HG03342 (cell line): ENCODE data around the gene RNASEH2A.
"Not testable (repeated sequence)": the region's sequence is repeated elsewhere in the genome, so short reads cannot be mapped to it uniquely, and the experiment has no call there.

ENCODE experiments used
- ATAC-seq: cut with Tn5 transposase; IDR thresholded peaks from one replicate; pipeline ENCODE4 v1.9.1; 2021; ENCODE audit warnings: mild to moderate bottlenecking, moderate library complexity; ENCODE audit not compliant: unreplicated experiment

Gene RNASEH2A

DNA sequence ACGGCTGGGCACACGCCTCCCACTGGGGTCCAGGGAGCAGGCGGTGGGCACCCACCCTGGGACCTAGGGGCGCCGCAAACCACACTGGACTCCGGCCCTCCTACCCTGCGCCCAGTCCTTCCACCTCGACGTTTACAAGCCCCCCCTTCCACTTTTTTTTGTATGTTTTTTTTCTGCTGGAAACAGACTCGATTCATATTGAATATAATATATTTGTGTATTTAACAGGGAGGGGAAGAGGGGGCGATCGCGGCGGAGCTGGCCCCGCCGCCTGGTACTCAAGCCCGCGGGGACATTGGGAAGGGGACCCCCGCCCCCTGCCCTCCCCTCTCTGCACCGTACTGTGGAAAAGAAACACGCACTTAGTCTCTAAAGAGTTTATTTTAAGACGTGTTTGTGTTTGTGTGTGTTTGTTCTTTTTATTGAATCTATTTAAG is 13.5 kb upstream of the RNASEH2A start:
- ATAC-seq: no peak

- ATAC-seq: peak; percentile 31
Measured at GRCh38 chr19:12793290-12794195, 12.8 kb upstream of the RNASEH2A start.

GRCh38 chr19:12794196-12794941 is 12.0 kb upstream of the RNASEH2A start:
- ATAC-seq: no peak

DNA sequence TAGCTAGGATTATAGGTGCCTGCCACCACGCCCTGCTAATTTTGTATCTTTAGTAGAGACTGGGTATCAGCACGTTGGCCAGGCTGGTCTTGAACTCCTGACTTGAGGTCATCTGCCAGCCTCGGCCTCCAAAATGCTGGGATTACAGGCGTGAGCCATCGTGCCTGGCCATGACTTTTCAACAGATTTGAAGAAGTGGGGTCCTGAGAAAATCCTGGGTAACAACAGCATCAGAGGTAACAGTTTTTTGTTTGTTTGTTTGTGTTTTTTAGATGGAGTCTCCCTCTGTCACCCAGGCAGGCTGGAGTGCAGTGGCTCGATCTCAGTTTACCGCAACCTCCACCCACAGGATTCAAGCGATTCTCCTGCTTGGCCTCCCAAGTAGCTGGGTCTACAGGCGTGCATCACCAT is 11.4 kb upstream of the RNASEH2A start:
- ATAC-seq: no peak

DNA sequence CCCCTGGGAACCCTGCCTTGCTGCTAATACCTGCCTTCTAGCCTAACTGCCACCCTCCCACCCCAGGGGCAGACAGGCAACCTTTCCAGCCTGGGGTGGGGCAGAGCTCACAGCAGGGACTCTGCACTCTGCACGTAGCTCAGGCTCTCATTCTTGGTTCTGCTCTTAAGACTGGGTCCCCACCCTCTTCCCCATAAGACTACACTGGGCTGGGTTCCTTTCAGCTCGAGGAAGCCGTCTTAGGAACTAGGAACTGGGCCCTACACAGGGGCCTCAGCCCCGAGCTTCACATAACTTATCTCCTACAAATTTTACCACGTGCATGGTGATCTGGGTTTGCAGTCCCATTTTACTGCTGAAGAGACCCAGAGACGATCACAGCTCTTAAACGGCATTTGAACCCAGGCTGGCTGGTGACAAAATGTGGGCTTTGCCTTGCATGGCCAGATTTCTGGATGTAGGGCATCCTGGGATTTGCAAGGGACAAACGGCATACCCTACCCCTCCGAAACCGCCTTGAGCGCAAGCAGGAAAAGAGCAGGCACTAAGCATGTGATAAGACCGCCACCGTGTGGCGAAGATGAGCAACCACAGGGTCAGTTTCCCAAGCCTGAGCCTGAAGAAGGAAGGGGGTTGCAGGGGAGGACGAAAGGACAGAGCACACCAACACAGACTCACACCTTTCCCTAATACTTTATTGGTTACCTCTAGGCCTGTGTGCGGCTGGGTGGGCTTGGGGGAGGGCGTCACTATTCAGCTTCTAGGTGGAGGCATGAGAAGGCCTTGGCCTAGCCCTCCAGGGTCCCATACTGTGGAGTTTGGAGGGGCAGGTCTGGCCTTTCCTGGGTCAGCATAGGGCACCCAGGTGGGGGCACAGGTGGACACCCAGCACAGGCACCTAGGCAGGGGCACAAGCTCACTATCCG is 10.0 kb upstream of the RNASEH2A start:
- no peak for ATAC-seq

- ATAC-seq: no peak
Measured at GRCh38 chr19:12797141-12797587, 9.2 kb upstream of the RNASEH2A start.

GRCh38 chr19:12797607-12798006 is 8.8 kb upstream of the RNASEH2A start:
- not testable (repeated sequence) for ATAC-seq

DNA sequence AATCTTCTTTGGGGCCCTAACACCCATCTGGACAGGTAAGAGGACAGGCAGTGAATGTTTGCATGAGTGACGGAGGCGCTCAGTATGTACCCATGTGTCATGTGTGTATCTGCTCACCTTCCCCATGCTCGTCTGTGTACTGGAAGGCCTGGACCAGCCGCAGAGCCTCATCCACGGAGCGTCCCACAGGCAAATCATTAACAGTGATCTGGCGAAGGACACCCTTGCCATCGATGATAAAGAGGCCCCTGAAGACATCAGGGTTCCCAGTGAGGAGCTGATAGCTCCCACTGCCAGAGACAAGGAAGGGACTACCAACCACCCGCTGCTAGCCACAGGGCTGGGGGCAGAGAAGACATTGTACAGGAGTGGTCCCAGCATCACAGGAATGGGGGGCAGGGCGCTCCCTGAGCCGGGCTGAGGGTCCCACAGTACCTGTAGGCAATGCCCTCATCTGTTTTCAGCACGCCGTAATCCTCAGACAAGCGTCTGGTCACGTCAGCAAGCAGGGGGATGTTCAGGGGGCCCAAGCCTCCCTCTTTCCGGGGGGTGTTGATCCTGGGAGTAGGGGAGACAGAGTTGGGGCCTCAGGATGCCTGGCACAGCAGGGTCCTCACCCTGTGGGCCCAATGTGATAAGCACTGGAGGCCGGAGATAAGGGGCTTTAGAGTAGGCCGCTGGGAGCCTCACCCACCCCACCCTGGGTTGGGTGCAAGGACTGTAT is 6.5 kb upstream of the RNASEH2A start:
- no peak for ATAC-seq

GRCh38 chr19:12800466-12800770 is 6.0 kb upstream of the RNASEH2A start:
- ATAC-seq: no peak

- no peak for ATAC-seq
Measured at GRCh38 chr19:12800923-12801465, 5.4 kb upstream of the RNASEH2A start.

- no peak for ATAC-seq
Measured at GRCh38 chr19:12801466-12802266, 4.7 kb upstream of the RNASEH2A start, which contains the start of the genes PRDX2 and THSD8. PRDX2 (minus strand) TSS chr19:12801800; CDS start chr19:12801261, 539 bp downstream. THSD8 (plus strand) TSS chr19:12802069; CDS start chr19:12802072, 3 bp downstream.

- no peak for ATAC-seq
Measured at GRCh38 chr19:12802267-12803106, 3.9 kb upstream of the RNASEH2A start.

GRCh38 chr19:12804051-12804450 is 2.3 kb upstream of the RNASEH2A start:
- ATAC-seq: no peak

DNA sequence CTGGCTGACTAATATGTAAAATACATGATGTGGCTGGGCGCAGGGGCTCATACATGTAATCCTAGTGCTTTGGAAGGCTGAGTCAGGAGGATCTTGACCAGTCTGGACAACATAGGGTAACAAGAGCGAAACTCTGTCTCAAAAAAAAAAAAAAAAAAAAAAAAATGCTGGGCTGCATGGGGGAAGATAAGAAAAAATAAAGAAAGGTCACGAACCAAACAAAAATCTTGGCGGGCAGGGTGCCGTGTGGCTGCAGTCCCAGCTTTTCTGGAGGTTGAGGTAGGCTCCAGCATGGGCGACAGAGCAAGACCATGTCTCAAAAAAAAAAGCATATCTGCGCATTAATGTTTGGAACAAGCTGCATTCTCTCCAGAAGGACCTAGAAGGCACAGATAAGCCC is 8.7 kb downstream of the RNASEH2A start:
- ATAC-seq: no peak

GRCh38 chr19:12817188-12817587 is 10.8 kb downstream of the RNASEH2A start:
- ATAC-seq: not testable (repeated sequence)

DNA sequence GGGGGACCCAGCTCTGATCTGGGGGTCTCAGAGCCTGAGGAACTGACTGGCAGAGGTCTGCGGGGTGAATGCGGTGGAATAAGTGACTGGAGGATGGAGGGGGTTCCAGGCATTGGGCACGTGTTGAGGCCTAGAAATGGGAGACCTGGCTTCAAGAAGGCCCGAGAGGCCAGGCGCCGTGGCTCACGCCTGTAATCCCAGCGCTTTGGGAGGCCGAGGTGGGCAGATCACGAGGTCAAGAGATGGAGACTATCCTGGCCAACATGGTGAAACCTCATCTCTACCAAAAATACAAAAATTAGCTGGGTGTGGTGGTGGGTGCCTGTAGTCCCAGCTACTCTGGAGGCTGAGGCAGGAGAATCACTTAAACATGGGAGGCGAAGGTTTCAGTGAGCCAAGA is 11.4 kb downstream of the RNASEH2A start:
- ATAC-seq: not testable (repeated sequence)

DNA sequence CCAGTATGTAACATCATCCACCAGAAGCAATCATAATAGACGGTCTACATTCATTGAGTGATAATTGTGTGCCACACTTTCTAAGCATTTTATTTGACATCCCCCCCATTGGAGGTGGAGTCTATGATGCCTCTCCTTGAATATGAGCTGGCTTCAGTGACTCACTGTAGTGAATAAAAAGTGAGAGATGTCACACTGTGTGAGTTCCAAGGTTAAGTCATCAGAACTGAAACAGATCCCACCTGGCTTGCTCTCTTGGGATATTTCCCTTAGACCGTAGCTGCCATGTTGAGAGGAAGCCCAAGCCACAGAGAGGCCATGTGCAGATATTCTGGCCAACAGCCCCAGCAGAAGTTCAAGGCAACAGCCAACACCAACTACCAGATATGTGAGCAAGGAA is 15.4 kb downstream of the RNASEH2A start:
- ATAC-seq: no peak
